DND-41 (cell line): ENCODE data around the gene MGAT5.

Experiments
- EZH2 ChIP-seq: IDR thresholded peaks from 3 replicates; pipeline ENCODE4 v1.6.1; 2012; ENCODE audit warnings: borderline replicate concordance, low read depth, mild to moderate bottlenecking, moderate library complexity, low read length, inconsistent platforms; ENCODE audit not compliant: severe bottlenecking
- TF ChIP-seq, protein P1 (sequence below): IDR thresholded peaks from 2 replicates; pipeline ENCODE4 v1.5.1; 2012; ENCODE audit warnings: borderline replicate concordance, low read length, moderate library complexity, mild to moderate bottlenecking; ENCODE audit not compliant: poor library complexity, severe bottlenecking; ENCODE audit errors: extremely low read depth

DNA sequence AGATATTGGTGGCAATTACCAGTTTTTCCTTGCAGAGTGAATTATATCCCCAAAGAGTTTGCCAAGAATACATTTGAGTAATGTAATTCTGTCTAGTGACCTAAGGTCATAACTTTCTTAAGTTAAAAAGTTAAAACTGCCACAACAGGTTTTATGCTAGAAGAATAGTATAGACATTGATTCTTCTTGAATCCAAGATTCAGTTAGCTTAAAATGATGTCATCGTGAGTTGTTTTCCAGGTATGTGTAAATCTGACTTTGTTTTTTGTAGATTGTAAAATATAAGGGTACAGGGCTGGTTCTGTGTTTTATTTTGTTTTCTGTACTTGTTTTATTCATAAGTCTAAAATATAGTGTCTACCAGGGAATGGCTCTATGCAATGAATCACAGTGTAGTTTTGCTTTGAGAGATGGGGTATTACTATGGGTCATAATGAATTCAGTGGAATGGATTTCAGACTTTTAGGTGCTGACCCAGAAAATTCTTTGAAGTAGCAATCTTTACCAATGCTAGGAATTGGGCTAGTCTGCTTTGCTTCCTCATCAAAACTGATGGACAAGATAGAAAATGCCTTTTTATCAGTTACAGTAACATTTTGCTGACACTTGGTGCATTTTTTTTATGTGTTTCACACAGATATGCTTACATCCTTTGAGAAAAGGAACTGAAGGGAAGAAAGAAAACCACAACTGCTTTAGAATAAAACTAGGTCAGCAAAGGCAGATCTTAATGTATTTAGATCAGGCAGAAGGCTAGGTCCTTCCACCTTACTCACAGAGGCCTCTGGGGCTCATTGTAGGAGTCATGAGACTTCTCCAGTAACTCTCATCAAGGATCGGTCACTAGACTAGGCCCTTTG, 20.8 kb upstream of the MGAT5 start:
- TF ChIP-seq, protein P1, sequence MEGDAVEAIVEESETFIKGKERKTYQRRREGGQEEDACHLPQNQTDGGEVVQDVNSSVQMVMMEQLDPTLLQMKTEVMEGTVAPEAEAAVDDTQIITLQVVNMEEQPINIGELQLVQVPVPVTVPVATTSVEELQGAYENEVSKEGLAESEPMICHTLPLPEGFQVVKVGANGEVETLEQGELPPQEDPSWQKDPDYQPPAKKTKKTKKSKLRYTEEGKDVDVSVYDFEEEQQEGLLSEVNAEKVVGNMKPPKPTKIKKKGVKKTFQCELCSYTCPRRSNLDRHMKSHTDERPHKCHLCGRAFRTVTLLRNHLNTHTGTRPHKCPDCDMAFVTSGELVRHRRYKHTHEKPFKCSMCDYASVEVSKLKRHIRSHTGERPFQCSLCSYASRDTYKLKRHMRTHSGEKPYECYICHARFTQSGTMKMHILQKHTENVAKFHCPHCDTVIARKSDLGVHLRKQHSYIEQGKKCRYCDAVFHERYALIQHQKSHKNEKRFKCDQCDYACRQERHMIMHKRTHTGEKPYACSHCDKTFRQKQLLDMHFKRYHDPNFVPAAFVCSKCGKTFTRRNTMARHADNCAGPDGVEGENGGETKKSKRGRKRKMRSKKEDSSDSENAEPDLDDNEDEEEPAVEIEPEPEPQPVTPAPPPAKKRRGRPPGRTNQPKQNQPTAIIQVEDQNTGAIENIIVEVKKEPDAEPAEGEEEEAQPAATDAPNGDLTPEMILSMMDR: peak; percentile 57
- no peak for TF ChIP-seq EZH2
